Measurements from ENCODE around the gene TUBA4A.
"Not testable (repeated sequence)": the region's sequence is repeated elsewhere in the genome, so short reads cannot be mapped to it uniquely, and the experiment has no call there.

Gene TUBA4A

DNA sequence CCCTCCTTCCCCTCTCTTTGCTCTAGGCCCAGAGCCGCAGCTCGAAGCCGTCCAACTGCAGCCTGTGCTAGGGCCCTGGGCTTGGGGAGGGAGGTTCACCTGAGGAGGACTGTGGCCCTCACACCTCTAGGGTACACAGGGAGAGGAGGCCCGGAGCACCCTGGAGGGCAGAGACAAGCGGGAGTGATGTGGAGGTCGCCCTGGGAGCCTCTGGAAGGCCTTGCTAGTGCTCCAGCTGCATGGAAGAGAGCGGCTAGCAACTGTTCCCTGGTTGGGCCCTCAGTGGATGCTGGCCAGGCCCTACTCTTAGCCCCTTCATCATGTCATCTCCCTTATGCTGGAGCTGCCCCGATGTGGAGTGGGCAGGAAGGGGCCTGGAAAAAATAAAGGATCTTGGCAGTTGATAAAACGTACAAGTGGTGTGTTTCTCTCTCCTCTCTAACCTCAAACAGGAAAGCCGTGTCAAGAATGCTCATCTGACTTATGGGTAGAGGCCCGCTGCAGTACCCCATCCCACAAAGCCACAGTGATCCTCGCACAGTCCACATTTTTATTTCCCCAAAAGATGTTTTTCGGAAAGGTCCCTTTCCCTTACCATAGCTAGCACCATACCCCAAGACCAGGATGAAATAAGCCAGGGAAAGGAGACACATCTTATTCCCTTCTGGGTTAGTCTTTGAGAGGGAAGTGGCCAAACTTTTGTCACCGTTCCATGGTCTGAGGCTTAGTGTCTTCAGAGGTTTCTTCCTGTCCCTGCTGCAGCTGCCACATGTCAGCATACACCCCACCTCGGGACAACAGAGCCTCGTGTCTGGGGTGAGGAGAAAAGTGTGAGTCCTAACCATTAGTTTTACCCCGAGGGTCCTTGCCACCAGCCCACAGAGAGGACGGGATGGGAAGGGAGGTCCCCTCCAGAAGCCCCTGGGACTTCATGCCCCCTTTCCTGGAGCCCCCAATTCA, 44.2 kb downstream of the TUBA4A start:
- DNase-seq = no peak

DNA sequence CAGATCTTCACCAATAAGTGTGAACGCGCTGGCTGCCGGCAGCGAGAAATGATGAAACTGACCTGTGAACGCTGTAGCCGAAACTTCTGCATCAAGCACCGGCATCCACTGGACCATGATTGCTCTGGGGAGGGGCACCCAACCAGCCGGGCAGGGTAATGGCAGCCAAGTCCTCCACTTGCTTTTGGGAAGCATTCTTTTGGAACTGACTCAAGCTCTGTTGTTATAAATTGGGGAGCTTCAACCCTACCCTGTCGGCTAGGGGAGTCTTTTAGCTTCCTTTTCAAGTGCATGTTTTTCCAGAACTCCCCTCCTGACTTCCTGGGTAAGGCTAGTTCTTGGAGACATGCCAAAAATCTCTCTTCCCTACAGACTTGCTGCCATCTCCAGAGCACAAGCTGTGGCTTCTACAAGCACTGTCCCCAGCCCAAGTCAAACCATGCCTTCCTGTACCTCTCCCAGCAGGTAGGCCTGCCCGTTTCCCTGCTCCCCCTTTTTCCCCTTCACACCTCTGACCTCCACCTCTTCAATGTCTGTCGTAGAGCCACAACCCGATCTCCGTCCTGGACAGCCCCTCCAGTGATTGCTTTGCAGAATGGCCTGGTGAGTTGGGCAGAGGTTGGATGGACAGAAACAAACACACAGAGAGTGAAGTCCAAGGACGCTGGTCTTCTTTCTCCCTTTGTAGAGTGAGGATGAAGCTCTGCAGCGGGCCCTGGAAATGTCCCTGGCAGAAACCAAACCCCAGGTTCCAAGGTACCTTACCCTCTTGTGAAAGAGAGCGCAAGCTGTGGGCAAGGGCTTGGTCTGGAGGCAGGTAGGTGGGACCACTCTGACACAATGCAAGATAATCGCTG, 45.6 kb downstream of the TUBA4A start:
- no peak for DNase-seq

DNA sequence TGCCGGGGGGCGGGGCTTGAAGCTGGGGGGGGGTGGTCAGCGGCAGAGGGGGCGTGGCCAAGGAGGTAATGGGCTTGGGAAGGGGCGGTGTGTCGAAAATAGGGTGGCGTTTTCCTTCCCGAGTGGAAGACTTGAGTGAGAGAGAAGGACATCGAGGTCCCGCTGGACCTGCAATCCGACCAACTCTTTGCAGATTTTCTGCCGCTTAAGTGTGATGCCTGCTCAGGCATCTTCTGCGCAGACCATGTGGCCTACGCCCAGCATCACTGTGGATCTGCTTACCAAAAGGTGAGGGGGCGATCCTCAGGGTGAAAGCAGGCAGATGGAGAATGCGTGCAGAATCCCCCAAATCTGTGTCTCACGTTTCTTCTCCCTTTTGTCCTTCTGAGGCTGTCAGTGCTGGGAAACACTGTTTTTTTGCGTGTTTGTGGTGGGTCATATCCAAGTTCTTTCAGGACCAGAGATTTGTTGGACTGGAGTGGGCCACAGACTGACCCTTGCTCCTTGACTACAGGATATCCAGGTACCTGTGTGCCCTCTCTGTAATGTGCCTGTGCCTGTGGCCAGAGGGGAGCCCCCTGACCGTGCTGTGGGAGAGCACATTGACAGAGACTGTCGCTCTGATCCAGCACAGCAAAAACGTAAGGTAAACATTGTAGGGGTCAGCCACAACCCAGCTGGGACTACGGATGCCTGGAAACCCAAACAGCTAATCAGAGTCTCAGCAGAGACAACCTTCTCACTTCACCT, 46.4 kb downstream of the TUBA4A start:
- no peak for DNase-seq

DNA sequence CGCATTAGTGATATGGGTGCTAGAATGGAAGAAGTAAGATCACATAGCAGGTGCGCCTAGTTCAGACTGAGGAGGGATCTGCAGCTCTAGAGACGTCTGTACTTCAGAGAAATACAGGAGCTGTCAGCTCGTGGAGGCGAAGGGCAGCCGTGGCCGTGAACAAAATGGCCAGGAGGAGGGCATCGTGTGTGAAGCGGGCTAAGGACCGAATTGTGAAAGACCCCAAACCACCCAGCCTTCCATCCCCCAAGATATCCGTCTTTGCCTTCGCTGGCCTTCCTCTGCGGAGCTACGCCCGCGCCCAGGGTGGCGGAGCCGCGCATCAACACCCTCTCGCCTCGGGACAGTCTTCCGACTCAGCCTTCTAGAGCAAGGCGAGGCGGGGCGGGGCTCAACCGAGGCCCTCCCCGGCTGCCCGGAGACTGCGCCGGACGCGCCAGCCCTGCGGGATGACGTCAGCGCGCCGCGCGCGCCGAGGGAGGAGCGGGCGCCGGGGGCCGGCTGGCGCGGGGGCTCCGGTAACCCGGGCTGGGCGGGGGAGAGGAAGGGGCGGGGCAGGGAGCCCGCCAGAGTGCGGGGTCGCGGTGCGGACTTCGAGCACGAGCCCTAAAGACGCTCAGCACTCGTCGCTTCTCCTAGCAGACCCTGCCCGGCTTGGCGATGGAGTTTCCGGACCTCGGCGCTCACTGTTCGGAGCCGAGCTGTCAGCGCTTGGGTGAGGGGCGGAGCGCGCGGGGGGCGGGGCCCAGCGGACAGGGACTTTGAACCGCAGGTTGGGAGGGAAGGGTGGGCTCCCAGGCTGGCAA, 47.2 kb downstream of the TUBA4A start, which contains the start of gene ZFAND2B:
TSS of gene ZFAND2B (plus strand) at position 455 of the 806 bp plus-strand sequence. CDS start at position 661, 206 bp downstream.
- DNase-seq = peak; percentile 96

DNA sequence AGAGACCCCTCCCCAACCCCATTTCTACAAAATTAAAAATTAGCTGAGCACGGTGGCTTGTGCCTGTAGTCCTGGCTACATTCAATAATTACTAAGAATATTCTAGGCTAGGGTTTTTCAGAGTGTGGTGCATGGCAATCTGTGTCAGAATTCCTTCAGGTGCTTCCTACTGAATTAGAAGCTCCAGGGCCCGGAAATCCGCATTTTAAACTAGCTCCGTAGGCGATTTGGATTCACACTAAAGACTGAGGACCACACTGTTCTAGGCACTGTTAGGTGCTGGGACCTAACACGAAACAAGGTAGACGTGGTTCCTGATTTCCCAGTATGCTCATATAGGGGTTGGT, 47.8 kb downstream of the TUBA4A start:
- DNase-seq = no peak

- DNase-seq = no peak
These were observed 48.6 kb downstream of the TUBA4A start for GRCh38 chr2:219205165-219205538.

DNA sequence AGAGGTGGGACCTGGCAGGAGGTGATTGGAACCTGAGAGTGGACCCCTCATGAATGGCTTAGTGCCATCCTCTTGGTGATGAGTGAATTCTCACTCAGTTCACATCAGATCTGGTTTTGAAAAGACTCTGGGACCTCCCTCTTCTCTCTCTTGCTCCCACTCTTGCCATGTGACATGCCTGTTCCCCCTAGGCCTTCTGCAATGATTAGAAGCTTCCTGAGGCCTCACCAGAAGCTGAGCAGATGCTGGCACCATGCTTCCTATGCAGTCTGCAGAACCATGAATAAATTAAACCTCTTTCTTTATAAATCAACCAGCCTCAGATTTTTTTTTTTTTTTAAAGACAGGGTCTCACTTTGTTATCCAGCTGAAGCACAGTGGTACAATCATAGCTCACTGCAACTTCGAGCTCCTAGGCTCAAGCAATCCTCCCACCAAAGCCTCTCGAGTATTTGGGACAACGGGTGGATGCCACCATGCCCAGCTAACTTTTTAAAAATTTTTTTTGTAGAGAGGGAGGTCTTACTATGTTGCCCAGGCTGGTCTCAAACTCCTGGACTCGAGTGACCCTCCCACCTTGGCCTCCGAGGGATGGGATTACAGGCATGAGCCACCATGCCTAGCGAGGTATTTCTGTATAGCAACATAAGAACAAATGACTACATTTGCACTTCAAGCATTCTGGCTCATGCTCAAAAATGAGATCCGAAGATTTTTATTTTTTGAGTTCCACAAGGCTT, 49.1 kb downstream of the TUBA4A start:
- no peak for DNase-seq

GRCh38 chr2:219201331-219201730, 52.4 kb downstream of the TUBA4A start:
- not testable (repeated sequence) for DNase-seq

DNA sequence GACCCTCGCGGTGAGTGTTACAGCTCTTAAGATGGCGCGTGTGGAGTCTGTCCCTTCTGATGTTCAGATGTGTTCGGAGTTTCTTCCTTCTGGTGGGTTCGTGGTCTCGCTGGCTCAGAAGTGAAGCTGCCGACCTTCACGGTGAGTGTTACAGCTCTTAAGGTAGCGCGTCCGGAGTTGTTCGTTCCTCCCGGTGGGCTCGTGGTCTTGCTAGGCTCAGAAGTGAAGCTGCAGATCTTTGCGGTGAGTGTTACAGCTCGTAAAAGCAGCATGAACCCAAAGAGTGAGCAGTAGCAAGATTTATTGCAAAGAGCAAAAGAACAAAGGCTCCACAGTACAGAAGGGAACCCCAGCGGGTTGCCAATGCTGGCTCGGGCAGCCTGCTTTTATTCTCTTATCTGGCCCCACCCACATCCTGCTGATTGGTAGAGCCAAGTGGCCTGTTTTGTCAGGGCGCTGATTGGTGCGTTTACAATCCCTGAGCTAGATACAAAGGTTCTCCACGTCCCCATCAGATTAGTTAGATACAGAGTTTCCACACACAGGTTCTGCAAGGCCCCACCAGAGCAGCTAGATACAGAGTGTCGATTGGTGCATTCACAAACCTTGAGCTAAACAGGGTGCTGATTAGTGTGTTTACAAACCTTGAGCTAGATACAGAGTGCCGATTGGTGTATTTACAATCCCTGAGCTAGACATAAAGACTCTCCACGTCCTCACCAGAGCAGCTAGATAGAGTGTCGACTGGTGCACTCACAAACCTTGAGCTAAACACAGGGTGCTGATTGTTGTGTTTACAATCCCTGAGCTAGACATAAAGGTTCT, 53.0 kb downstream of the TUBA4A start:
- not testable (repeated sequence) for DNase-seq

All from left hindlimb (tissue), 1 donor.